K562 (cell line): ENCODE measurements around the gene EGFR. TPM values are rescaled to one million over a fixed set of nuclear protein-coding genes. Genes with fewer than 3 reads are reported as not detected.

Source experiments
- MAX ChIP-seq: sonication (generic); formaldehyde crosslinking; IDR thresholded peaks from 2 replicates; pipeline ENCODE4 v1.9.0; 2022; ENCODE audit warnings: mild to moderate bottlenecking, missing genetic modification reagents
- MGA ChIP-seq: fragments of 450-650 bp; IDR thresholded peaks from 2 replicates; pipeline ENCODE4 v1.6.1; 2016; ENCODE audit warnings: mild to moderate bottlenecking, moderate library complexity
- SLC30A9 ChIP-seq: fragments of 250-450 bp; sonication (Bioruptor Pico); IDR thresholded peaks from 2 replicates; pipeline ENCODE4 v1.8.0; 2022; ENCODE audit warnings: mild to moderate bottlenecking, moderate library complexity
- SRSF3 ChIP-seq: fragments of 200-400 bp; formaldehyde crosslinking; IDR thresholded peaks from 2 replicates; pipeline ENCODE4 v1.6.1; 2016; ENCODE audit warnings: mild to moderate bottlenecking, low read length, moderate library complexity; ENCODE audit not compliant: insufficient read depth
- ZNF655 ChIP-seq: fragments of 250-450 bp; sonication (Bioruptor Pico); IDR thresholded peaks from 2 replicates; pipeline ENCODE4 v1.5.0; 2021
- polyA plus RNA-seq, 8 experiments: library from polyadenylated mRNA; depleted of rRNA in 4 of 8; stranded (reverse) in 5 of 8; unstranded in 3 of 8; fragments of >200 nt; fragmentation: Nextera tagmentation in 2 of 8; fragmentation: Illumina TruSeq in 1 of 8; extraction: Ambion mirVana in 2 of 8; extraction: Trizol in 1 of 8; gene quantifications; 2 replicates each; pipeline versions ENCODE4 v1.2.1 to v1.2.3, GENCODE V29; 2011 to 2014; ENCODE audit warnings: inconsistent platforms in 1 of 8, missing spikeins in 1 of 8
- total RNA-seq, 7 experiments: library from RNA; depleted of rRNA in 6 of 7; stranded (reverse); fragments of >200 nt in 6 of 7; fragmentation: Illumina TruSeq in 2 of 7; extraction: Trizol in 2 of 7; gene quantifications; 2 replicates each; pipeline versions ENCODE4 v1.2.1 to v1.2.3, GENCODE V29; 2011 to 2021; ENCODE audit warnings: low replicate concordance in 1 of 7

EGFR gene
- total and polyA plus RNA-seq, 9 of the 15 experiments (the other 6 are each of a cell fraction or from before 2014, with no cell fraction given) = 0.13 TPM; not detected in 8

DNA sequence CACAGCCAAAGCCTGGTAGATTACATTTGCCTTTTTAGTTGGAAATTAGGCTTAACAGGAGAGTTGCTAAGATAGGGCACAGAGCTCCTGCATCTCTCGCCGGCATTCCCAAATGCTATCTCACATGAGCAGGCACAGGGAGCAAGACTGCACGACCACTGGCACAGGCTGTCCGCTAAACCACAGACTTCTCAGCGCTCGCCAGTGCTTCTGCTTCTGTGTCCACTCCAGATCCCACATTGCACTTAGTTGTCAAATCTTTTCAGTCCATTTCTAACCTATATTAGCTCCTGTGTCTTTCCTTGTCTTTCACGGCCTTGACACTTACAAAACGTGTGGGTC, 138.9 kb downstream of the EGFR start (continued):
- no peak for TF ChIP-seq MGA
- no peak for TF ChIP-seq ZNF655 (CRISPR knock-in tag)
- TF ChIP-seq MAX (CRISPR knock-in tag) = no peak
- no peak for TF ChIP-seq SLC30A9
- TF ChIP-seq SRSF3 = no peak
